K562 (cell line): ENCODE data around the gene ANKZF1. TPM values are rescaled to one million over a fixed set of nuclear protein-coding genes. Genes with fewer than 3 reads are reported as not detected.

Experiments
- CBFA2T3 ChIP-seq: fragments of 450-650 bp; IDR thresholded peaks from 2 replicates; pipeline ENCODE4 v1.6.1; 2017
- CREB1 ChIP-seq, 2 experiments: sonication (generic) in 1 of 2; formaldehyde crosslinking in 1 of 2; IDR thresholded peaks; 2 replicates each; pipeline versions ENCODE4 v1.6.1 to v1.8.0; 2012 to 2022; ENCODE audit warnings: inconsistent platforms in 1 of 2, mild to moderate bottlenecking in 1 of 2, missing genetic modification reagents in 1 of 2, moderate library complexity in 1 of 2
- EGR1 ChIP-seq: fragments of 450-650 bp; conservative IDR thresholded peaks from 2 replicates; pipeline ENCODE4 v1.6.1; 2017; ENCODE audit warnings: mild to moderate bottlenecking
- ETS2 ChIP-seq: IDR thresholded peaks from 2 replicates; pipeline ENCODE4 v1.6.1; 2016; ENCODE audit warnings: borderline replicate concordance, missing genetic modification characterization, mild to moderate bottlenecking, moderate library complexity, missing compliant biosample characterization; ENCODE audit not compliant: poor library complexity, severe bottlenecking
- HBP1 ChIP-seq: fragments of 450-650 bp; formaldehyde crosslinking; IDR thresholded peaks from 2 replicates; pipeline ENCODE4 v1.4.0; 2022; ENCODE audit warnings: missing genetic modification characterization
- KDM5B ChIP-seq: fragments of 200-600 bp; sonication (generic); IDR thresholded peaks from 2 replicates; pipeline ENCODE4 v1.6.1; 2012; ENCODE audit warnings: low read depth, mild to moderate bottlenecking, moderate library complexity, low read length, control low read depth, inconsistent platforms; ENCODE audit not compliant: insufficient replicate concordance
- NUFIP1 ChIP-seq: fragments of 450-650 bp; IDR thresholded peaks from 2 replicates; pipeline ENCODE4 v1.6.1; 2018; ENCODE audit not compliant: partially characterized antibody
- PBX2 ChIP-seq, 2 experiments: IDR thresholded peaks in 1 of 2; conservative IDR thresholded peaks in 1 of 2; 2 replicates each; pipeline ENCODE4 v1.6.1; 2016; ENCODE audit warnings: low read depth in 2 of 2, mild to moderate bottlenecking in 1 of 2, missing compliant biosample characterization in 1 of 2, missing genetic modification characterization in 1 of 2, moderate library complexity in 1 of 2
- POLR2AphosphoS2 ChIP-seq: IDR thresholded peaks from 2 replicates; pipeline ENCODE4 v1.6.1; 2012; ENCODE audit warnings: low read length, improper control_type of control experiment
- REST ChIP-seq, 2 experiments: fragments of 450-650 bp; formaldehyde crosslinking in 1 of 2; IDR thresholded peaks; 2 replicates each; pipeline versions ENCODE4 v1.4.0 to v1.6.1; 2014 to 2020; ENCODE audit warnings: mild to moderate bottlenecking in 2 of 2, borderline replicate concordance in 1 of 2, low read depth in 1 of 2
- TAF15 ChIP-seq: fragments of 200-400 bp; formaldehyde crosslinking; IDR thresholded peaks from 2 replicates; pipeline ENCODE4 v1.6.1; 2017; ENCODE audit warnings: mild to moderate bottlenecking, low read depth, low read length, moderate library complexity
- ZBTB43 ChIP-seq: sonication (generic); formaldehyde crosslinking; IDR thresholded peaks from 2 replicates; pipeline ENCODE4 v1.8.0; 2023; ENCODE audit warnings: mild to moderate bottlenecking, missing genetic modification reagents
- polyA plus RNA-seq, 8 experiments: library from polyadenylated mRNA; depleted of rRNA in 4 of 8; stranded (reverse) in 5 of 8; unstranded in 3 of 8; fragments of >200 nt; fragmentation: Nextera tagmentation in 2 of 8; fragmentation: Illumina TruSeq in 1 of 8; extraction: Ambion mirVana in 2 of 8; extraction: Trizol in 1 of 8; gene quantifications; 2 replicates each; pipeline versions ENCODE4 v1.2.1 to v1.2.3, GENCODE V29; 2011 to 2014; ENCODE audit warnings: inconsistent platforms in 1 of 8, missing spikeins in 1 of 8
- total RNA-seq, 7 experiments: library from RNA; depleted of rRNA in 6 of 7; stranded (reverse); fragments of >200 nt in 6 of 7; fragmentation: Illumina TruSeq in 2 of 7; extraction: Trizol in 2 of 7; gene quantifications; 2 replicates each; pipeline versions ENCODE4 v1.2.1 to v1.2.3, GENCODE V29; 2011 to 2021; ENCODE audit warnings: low replicate concordance in 1 of 7

Gene ANKZF1
- total and polyA plus RNA-seq, 9 of the 15 experiments (the other 6 are each of a cell fraction or from before 2014, with no cell fraction given) = 3.1 to 60.6 (median 31.0) TPM

GRCh38 chr2:219279151-219279915 lies 49.7 kb downstream of the ANKZF1 start, which contains the start of gene DNAJB2 (continued):
- TF ChIP-seq KDM5B = peak; percentile 1
- TF ChIP-seq POLR2AphosphoS2 = no peak
- TF ChIP-seq ZBTB43 (CRISPR knock-in tag) = no peak
- peak; percentile 96 for TF ChIP-seq CREB1 (IDR thresholded peaks at IDR 0.05)
- TF ChIP-seq CREB1 (CRISPR knock-in tag; IDR thresholded peaks at IDR 0.05) = peak; percentile 91
- no peak for TF ChIP-seq NUFIP1
- no peak for TF ChIP-seq PBX2 (CRISPR knock-in tag; IDR thresholded peaks at IDR 0.05; ENCODE audit: low read depth)
- TF ChIP-seq PBX2 (tag; conservative IDR thresholded peaks at IDR 0.05; ENCODE audit: low read depth) = no peak
- TF ChIP-seq REST (IDR thresholded peaks at IDR 0.05; ENCODE audit: borderline replicate concordance) = peak; percentile 98
- no peak for TF ChIP-seq REST (CRISPR knock-in tag; IDR thresholded peaks at IDR 0.05; ENCODE audit: low read depth)
- no peak for TF ChIP-seq HBP1 (CRISPR knock-in tag)
- no peak for TF ChIP-seq ETS2
- TF ChIP-seq CBFA2T3 = peak; percentile 99
- no peak for TF ChIP-seq TAF15
- TF ChIP-seq EGR1 = peak; percentile 71
